Measurements from ENCODE around the gene ABCD1.

ABCD1 gene

DNA sequence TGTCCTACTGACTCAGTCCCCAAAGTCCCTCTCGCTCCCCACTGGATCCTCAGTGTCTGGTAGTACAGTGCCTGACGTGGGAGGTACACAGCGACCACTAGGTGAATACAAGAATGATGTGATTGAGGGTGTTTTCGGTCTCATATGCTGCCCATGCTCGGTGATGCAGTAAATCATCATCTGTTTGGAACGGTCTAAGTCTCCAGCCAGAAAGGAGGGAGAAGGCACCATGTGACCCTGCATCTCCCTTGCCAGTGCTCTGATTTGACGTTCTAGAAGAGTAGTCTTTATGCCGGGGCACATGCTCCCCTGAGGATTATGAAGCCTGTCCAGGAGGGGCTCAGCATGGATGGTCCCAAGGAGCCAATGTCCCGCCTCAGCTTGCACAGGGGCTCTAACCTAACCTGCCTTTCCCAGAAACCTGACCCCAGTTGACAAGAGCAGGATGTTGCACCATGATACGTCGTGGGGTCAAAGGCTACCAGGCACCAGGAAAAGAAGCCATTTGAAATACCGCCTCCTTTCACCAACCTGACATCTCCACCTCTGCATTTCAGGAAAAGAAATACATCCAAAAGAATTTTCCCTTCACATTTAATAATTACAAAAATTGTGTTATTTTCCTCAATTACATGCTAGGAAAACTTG is 25.6 kb downstream of the ABCD1 start:
- DNase-seq: no peak

DNA sequence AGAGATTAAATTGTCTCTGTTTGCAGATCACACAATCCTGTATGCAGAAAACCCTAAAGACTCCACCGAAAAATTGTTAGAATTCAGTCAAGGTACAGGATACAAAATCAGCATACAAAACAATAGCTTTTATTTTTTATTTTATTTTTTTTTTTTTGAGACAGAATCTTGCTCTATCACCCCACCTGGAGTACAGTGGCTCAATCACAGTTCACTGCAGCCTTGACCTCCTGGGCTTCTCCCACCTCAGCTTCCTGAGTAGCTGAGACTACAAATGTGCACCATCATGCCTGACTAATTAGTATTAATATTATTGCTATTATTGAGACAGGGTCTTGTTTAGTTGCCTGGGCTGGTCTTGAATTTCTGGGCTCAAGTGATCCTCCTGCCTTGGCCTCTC is 30.5 kb downstream of the ABCD1 start:
- no peak for DNase-seq

DNA sequence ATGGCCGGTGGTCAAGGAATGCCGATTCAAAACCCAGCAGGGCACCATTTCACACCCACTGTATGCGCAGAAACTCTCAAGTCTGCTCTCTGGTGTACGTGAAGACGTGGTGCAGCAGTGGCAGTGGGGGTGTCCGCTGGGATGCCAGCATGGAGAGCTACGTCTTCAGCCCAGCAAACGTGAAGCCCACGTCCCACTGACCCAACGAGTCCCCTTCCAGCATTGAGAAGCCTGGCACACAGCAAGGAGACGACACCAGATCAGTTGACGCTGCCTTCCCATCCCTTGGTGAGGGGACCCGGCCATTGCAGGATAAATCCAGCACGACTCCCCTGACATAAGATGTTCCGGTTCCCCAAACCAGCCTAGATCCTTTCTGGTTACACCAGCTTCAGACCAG is 37.2 kb downstream of the ABCD1 start:
- no peak for DNase-seq

DNA sequence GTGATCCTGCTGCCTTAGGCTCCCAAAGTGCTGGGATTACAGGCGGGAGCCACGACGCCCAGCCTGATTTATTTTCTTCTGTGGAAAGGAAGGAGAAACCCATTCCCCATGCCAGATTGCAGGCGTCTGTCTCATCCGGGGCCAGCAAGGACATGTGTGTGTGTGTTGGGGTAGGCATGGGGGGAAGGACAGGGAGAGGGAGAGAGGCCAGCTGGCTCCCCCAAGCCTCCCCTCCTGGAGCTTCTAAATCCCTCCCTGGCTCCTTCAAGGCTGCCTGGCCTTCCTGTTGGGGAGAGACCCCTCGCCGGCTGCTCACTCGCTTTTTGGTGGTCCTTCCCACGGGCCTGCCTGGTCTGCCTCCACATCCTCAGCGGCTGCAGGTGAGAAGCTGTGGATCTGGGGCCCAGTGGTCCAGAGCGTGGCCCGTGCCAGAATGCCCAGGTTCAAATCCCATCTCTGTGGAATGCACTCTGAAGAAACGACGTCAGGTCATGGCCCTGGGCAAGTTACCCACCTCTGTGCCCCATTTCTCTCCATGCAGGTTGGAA is 38.0 kb downstream of the ABCD1 start:
- no peak for DNase-seq

DNA sequence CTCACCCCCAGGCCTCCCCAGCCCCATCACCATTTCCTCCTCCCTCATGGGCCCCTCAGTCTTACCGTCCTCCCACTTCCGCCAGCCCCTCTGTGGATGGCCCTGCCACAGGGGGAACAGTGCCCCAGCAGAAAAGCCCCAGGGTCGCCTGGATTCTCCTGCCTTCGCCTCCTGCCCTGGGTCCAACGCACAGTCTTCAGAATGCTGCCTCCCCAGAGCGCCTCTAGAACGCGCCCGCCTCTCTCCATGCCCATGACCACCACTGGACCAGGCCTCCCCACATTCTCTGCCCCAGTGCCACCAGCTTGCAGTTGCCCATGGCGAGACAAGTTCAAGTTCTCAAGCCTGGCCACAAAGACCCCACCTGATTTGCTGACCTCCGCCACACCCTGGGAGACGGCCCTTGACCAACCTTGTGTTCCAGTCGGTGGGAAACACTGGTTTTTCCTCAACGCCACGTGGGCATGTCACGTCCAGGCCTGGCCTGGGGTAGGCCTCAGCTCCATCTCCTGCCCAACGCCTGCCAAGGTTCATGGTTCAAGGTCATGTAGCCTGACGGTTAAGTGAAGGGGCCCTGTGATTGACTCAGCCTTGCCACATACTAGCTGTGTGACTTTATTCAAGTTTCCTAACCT is 38.8 kb downstream of the ABCD1 start:
- DNase-seq: no peak

DNA sequence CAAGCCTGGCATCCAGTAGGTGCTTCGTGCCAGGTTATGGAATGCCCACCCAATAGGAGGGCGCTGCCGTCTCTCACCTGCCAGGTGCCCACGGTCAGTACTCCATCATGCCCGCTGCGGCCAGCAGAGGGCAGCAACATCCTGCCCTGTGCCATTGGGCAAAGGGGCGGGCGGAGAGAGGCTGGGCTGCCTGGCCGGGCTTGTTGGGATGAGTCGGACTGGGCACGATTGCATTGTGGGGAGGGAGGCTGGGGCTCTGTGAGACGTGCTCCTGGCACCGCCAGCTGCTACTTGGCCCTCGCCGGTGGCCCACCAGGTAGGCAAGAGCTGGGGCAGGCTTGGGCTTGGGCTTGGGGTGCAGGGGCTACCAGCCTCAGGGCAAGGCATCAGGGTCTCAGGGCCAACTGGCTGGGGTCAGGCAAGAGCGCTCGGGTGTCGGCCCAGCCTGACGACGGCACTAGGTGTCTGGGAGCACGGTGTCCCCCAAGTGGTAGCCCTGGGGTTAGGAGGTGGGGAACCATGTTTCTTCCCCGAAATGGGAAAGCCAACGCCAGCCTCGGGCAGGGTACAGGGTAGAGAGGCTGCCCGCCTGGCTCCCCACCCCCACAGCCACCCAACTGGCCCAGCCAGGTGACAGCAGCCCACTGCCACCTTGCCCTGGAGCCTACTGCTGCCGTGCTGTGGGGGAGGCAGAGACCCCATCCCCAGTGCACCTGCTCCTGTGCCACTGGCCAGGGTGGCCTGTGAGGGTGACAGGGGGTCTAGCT is 39.5 kb downstream of the ABCD1 start, which contains the start of gene PLXNB3:
Gene PLXNB3 (plus strand): TSS at position 261 of the 767 bp plus-strand sequence. CDS start 1,287 bp downstream, outside the sequence.
- peak in 55 of 56 donors; percentile 13 to 94 (median 72) for DNase-seq

DNA sequence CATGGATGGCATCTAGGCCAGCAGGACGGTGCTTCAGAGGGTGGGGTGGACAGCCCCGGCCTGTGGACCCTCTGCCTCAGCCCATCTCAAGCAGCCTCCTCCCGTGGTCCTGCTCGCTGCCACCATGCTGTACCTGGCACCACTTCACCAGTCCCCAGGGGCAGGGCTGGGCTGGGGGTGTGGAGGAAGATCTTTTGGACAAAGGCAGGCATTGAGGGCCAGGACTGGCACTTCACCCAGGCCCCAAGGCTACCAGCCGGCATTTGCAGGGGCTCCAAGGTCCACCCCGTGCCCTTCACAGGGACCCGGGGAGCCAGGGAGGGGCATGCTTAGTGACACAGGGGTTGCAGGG is 40.1 kb downstream of the ABCD1 start:
- DNase-seq: peak in 5 of 56 donors; percentile 63 to 96 (median 86)

DNA sequence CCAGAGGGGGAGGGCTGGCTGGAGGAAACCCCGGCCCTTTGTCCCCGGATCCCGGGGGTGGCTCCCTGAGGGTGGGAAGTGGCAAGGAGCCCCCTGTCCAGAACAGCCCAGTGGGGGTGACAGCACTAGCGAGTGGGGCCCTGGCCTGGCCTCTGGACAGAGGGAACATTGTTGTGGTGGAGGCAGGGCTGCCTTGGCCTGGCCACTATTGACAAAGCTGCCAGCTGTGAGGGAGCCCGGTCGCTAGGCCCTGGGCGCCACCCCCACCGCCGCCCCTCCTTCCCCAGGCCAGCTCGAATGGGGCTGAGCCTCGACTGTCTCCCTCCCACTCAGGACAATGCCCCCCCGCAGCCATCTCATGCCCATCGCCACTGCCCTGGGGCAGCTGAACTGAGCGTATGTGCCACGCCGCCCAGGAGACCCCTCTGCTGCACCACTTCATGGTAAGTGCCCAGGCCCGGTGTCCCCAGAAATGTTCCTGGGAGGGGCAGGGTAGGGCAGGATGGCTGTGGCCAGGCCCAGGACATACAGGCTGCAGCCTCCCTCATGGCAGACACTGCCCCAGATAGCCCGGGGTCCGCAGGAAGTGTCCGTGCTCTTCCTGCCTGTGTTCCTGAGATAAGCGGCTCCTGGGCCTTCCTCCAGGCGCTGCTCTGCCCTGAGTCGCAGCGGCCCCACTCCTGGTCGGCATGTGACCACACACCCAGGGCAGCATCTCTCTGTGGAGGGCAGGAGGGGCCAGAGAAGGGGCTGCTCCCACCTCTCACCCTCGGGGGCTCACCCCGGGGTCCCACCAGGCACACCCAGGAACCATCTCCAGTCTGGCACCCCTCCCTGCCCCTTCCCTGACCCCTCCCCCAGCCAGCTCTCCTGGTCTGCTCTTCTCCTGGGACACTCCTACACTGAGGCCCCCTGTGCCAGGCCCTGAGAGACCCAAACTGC is 40.8 kb downstream of the ABCD1 start:
- peak in 55 of 56 donors; percentile 25 to 97 (median 86) for DNase-seq

DNA sequence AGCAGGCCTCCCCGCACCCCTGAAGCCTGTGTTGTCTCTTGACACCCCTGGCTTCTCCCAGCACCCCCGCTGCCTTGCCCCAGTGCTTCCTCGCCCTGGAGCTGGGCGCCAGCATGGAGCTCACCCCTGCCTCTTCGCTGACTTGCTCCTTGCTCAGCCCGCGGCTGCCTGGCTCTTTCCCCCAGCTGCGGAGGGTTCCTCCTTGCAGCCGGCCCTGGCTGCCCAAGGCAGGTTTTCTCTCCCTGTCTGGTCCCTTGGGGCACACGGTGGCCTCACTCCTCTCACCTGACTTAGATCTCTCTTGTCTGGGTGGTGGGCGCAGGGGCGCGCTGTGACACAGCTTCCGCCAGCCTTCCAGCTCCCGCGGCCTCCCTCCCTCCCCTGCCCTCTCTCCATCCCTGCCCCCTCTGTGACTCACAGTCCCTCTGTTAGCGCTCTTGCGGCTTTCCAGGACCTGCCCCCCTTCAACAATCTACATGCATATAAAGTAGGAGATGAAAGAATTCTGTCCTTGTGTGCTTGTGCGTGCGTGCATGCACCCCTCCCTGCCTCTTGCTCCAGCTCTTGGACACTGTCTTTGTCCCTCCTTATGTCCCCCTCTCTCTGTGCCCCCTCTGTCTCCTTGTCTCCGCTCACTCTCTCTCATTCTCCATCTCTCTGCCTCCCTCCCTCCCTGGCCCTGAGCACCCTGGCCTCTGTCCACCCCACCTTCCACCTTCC is 41.6 kb downstream of the ABCD1 start:
- DNase-seq: peak in 36 of 56 donors; percentile 9 to 71 (median 47)

DNA sequence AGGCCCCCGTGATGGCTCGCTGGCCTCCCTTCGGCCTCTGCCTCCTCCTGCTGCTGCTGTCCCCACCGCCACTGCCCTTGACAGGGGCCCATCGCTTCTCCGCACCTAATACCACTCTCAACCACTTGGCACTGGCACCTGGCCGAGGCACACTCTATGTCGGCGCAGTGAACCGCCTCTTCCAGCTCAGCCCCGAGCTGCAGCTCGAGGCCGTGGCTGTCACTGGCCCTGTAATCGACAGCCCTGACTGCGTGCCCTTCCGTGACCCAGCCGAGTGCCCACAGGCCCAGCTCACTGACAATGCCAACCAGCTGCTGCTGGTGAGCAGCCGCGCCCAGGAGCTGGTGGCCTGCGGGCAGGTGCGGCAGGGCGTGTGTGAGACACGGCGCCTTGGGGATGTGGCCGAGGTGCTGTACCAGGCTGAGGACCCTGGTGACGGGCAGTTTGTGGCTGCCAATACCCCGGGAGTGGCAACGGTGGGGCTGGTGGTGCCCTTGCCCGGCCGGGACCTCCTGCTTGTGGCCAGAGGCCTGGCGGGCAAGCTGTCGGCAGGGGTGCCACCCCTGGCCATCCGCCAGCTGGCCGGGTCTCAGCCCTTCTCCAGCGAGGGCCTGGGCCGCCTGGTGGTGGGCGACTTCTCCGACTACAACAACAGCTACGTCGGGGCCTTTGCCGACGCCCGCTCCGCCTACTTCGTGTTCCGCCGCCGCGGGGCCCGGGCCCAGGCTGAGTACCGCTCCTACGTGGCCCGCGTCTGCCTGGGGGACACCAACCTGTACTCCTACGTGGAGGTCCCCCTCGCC is 42.4 kb downstream of the ABCD1 start:
- DNase-seq: no peak

DNA sequence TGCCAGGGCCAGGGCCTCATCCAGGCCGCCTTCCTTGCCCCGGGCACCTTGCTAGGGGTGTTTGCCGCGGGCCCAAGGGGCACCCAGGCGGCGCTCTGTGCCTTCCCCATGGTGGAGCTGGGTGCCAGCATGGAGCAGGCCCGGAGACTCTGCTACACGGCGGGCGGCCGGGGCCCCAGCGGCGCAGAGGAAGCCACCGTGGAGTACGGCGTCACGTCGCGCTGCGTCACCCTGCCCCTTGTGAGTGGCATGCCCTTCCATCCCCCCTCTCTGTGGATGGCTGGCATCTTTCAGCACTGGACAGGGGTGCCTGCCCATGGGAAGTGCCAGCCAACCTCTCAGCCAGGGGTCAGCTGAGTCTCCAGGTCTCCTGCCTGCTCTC is 43.0 kb downstream of the ABCD1 start:
- DNase-seq: no peak

DNA sequence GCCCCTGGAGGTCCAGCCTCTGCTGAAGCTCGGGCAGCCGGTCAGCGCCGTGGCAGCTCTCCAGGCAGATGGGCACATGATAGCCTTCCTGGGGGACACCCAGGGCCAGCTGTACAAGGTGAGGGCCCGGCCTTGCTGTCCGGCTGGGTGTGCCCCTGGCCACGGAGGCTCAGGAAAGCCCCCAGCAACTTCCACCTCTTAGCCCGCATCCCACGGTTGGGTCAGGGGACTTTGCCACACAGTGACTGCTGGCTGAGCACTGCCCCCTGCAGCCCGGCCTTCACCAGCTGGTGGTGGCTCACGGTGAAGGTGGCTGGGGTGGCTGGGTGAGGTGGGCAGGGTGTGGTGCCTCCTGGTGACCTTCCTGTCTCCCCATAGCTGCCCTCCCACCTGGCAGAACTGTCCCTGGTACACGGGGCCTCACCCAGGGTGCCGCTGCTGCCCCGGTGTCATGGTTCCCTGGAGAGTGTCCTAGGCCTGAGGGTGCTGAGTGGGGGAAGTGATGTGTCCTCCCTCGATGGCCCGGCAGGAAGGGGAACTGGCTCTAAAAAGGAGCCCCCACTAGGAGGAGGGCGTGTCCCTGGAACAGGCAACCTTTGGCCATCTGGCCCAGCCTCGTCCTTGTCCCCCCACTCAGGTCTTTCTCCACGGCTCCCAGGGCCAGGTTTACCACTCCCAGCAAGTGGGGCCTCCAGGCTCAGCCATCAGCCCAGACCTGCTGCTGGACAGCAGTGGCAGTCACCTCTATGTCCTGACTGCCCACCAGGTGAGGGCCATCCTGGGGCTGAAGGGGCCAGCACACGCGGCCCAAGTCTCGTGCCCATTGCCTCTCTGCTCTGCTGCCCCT is 43.9 kb downstream of the ABCD1 start:
- DNase-seq: no peak

DNA sequence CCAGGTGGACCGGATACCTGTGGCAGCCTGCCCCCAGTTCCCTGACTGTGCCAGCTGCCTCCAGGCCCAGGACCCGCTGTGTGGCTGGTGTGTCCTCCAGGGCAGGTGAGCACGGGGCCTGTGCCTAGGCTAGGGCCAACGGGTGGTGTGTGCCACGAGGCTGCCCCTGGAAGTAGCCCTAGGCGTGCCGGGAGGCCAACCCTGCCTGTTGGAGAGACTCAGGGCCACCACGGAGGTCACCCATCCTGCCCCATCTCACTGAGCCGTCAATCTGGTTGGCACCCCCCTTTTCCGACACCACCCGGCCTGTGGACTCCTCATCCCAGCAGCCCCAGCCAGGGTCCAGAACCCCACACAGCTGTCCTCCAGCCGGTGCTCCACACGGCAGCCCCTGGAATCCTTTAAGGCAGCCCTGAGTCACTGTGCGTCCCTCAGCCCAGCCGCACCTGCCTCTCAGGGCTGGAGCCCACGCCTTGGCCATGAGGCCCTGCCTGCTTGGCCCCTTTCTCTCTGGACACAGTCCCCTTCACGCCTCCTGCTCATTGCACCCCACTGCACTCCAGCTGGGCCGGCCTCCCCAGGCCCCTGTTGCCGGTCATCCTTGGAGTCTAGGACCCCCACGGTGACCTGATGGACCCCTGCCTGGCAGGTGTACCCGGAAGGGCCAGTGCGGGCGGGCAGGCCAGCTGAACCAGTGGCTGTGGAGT is 44.7 kb downstream of the ABCD1 start:
- no peak for DNase-seq

DNA sequence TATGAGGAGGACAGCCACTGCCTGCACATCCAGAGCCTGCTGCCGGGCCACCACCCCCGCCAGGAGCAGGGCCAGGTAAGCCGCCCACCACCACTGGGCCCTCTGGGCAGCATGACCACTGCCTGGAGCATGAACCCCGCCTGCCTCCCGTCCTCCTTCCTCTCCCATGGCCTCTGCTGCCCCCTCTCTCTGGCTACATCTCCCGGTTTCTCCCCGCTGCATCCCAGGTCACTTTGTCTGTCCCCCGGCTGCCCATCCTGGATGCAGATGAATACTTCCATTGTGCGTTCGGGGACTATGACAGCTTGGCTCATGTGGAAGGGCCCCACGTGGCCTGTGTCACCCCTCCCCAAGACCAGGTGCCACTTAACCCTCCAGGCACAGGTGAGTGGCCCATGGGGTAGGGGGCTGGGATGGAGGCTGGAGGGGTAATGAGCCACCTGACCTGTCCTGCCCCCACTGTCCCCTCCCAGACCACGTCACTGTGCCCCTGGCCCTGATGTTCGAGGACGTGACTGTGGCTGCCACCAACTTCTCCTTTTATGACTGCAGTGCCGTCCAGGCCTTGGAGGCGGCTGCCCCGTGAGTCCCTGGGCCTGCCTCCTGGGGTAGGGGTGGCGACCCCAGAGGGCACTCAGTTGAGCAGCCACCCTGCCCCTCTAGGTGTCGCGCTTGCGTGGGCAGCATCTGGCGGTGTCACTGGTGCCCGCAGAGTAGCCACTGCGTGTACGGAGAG is 45.4 kb downstream of the ABCD1 start:
- peak in 4 of 56 donors; percentile 14 to 34 (median 18) for DNase-seq

DNA sequence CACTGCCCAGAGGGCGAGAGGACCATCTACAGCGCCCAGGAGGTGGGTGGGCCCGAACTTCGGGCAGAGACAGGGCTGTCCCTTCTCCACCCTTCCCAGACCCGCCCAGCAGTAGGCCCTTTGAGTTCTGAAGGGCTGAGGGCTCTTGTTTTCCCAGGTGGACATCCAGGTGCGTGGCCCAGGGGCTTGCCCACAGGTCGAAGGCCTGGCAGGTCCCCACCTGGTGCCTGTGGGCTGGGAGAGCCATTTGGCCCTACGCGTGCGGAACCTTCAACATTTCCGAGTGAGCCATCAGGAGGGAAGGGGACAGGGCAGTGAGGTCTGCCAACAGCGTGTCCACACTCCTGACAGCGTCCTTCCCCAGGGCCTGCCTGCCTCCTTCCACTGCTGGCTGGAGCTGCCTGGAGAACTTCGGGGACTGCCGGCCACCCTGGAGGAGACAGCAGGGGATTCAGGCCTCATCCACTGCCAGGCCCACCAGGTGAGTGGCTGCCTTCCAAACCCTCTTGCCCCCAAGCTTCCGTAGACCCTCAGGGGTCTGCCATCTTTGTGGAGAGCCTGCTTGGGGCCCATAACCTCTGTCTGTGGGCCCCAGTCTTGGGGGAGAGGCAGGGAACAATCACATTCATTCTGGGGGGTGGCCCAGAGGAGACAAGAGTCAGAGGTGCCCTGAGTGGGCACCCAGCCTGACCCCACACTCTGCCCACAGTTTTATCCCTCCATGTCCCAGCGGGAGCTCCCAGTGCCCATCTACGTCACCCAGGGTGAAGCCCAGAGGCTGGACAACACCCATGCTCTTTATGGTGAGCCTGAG is 46.2 kb downstream of the ABCD1 start:
- DNase-seq: no peak

Measured in amygdala (tissue), 56 donors.